C4-2B (cell line): ENCODE data around the gene TREML4.

Experiments used
- CTCF ChIP-seq: fragments of 450-650 bp; conservative IDR thresholded peaks from 2 replicates; pipeline ENCODE4 v1.5.1; 2017; ENCODE audit warnings: mild to moderate bottlenecking
- ZFX ChIP-seq: fragments of 450-650 bp; IDR thresholded peaks from 2 replicates; pipeline ENCODE4 v1.6.1; 2017

- no peak for TF ChIP-seq CTCF
- no peak for TF ChIP-seq ZFX
Measured at GRCh38 chr6:41262401-41262800, 34.3 kb downstream of the TREML4 start.
